Esophagus squamous epithelium (tissue), 4 donors: Measurements from ENCODE around the gene GALNT2.

Source experiments
- POLR2A ChIP-seq, 4 donors: fragments of 450-650 bp; IDR thresholded peaks; one replicate each; pipeline ENCODE4 v1.6.1; 2017; ENCODE audit warnings: antibody characterized with exemption in 4 of 4, mild to moderate bottlenecking in 4 of 4, moderate library complexity in 3 of 4
- TF ChIP-seq, protein P1 (sequence below), 6 experiments: fragments of 450-650 bp in 4 of 6; fragments of 200-600 bp in 2 of 6; sonication (generic) in 2 of 6; IDR thresholded peaks; one replicate each; pipeline ENCODE4 v1.5.1; 2016 to 2019; ENCODE audit warnings: antibody characterized with exemption in 6 of 6, mild to moderate bottlenecking in 4 of 6, moderate library complexity in 4 of 6

DNA sequence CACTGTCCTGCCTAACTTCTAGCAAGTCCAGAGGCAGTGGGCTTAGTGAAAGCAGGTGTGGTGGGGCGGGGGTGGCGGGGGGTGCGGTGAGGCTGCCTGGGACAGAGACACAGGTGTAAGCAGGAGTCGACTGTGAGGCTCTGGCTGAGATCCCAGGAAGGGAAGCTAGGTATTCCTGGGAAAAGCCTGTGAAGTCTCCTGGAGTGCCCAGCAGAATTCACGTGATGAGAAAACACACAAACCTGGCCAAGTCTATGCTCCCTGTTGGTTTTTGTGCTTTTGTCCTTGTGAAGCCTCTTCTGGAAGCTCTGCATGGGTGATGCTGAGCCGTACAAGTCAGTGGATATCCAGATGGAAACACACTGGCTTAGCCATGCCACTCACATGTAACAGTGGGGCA lies 5.3 kb downstream of the GALNT2 start:
- TF ChIP-seq, protein P1, sequence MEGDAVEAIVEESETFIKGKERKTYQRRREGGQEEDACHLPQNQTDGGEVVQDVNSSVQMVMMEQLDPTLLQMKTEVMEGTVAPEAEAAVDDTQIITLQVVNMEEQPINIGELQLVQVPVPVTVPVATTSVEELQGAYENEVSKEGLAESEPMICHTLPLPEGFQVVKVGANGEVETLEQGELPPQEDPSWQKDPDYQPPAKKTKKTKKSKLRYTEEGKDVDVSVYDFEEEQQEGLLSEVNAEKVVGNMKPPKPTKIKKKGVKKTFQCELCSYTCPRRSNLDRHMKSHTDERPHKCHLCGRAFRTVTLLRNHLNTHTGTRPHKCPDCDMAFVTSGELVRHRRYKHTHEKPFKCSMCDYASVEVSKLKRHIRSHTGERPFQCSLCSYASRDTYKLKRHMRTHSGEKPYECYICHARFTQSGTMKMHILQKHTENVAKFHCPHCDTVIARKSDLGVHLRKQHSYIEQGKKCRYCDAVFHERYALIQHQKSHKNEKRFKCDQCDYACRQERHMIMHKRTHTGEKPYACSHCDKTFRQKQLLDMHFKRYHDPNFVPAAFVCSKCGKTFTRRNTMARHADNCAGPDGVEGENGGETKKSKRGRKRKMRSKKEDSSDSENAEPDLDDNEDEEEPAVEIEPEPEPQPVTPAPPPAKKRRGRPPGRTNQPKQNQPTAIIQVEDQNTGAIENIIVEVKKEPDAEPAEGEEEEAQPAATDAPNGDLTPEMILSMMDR (IDR thresholded peaks at IDR 0.05): no peak
- no peak for TF ChIP-seq POLR2A (IDR thresholded peaks at IDR 0.05)
